GM12864 (cell line): Measurements from ENCODE around the gene HBP1.

Source experiments
- DNase-seq: peaks from one replicate; pipeline ENCODE4 v3.0.0-alpha.2; 2011; ENCODE audit warnings: low read depth
- H3K4me3 ChIP-seq: 2 replicates; pipeline ENCODE4 v1.5.1; 2011; ENCODE audit warnings: mild to moderate bottlenecking, low read depth, low read length, control low read depth
- CTCF ChIP-seq: IDR thresholded peaks from 2 replicates; pipeline ENCODE4 v1.5.1; 2011; ENCODE audit warnings: low read depth, mild to moderate bottlenecking, moderate library complexity, low read length, control low read depth, inconsistent platforms; ENCODE audit errors: missing control alignments

HBP1 gene

GRCh38 chr7:107209565-107209964 lies 40.8 kb downstream of the HBP1 start:
- TF ChIP-seq CTCF, result no peak
- H3K4me3 ChIP-seq, result no peak overlapping the region
- DNase-seq, result no peak

GRCh38 chr7:107210400-107210799 lies 41.6 kb downstream of the HBP1 start:
- no peak for DNase-seq
- no peak for TF ChIP-seq CTCF
- H3K4me3 ChIP-seq, result no peak overlapping the region

GRCh38 chr7:107212725-107213124 lies 43.9 kb downstream of the HBP1 start:
- no peak for DNase-seq
- no peak for TF ChIP-seq CTCF
- H3K4me3 ChIP-seq, result no peak overlapping the region

- no peak for DNase-seq
- no peak for TF ChIP-seq CTCF
- no peak overlapping the region for H3K4me3 ChIP-seq
These were observed 44.5 kb downstream of the HBP1 start for GRCh38 chr7:107213193-107213788.

GRCh38 chr7:107213945-107214344 lies 45.1 kb downstream of the HBP1 start:
- H3K4me3 ChIP-seq, result no peak overlapping the region
- DNase-seq, result no peak
- no peak for TF ChIP-seq CTCF

- DNase-seq, result no peak
- no peak overlapping the region for H3K4me3 ChIP-seq
These were observed 50.9 kb downstream of the HBP1 start for GRCh38 chr7:107219563-107220244.

More at GRCh38 chr7:107219563-107220244, 50.9 kb downstream of the HBP1 start:
- TF ChIP-seq CTCF, result no peak
